HG03460 (cell line): ENCODE data around the gene HOXD1.

ENCODE experiments used
- ATAC-seq: cut with Tn5 transposase; IDR thresholded peaks from one replicate; pipeline ENCODE4 v1.9.1; 2021; ENCODE audit not compliant: unreplicated experiment

HOXD1 gene

GRCh38 chr2:176187899-176188773 lies at the start of gene HOXD1:
Gene HOXD1 (plus strand): TSS chr2:176188668. CDS start chr2:176188802, 134 bp downstream.
- peak; percentile 76 for ATAC-seq

GRCh38 chr2:176138923-176139660 lies 49.4 kb upstream of the HOXD1 start:
- ATAC-seq = no peak

GRCh38 chr2:176139661-176140512 lies 48.6 kb upstream of the HOXD1 start:
- ATAC-seq = no peak

- peak; percentile 86 for ATAC-seq
Observed at GRCh38 chr2:176140513-176141317, 47.8 kb upstream of the HOXD1 start.

- no peak for ATAC-seq
Observed at GRCh38 chr2:176142281-176142680, 46.2 kb upstream of the HOXD1 start.

GRCh38 chr2:176145085-176145969 lies 43.1 kb upstream of the HOXD1 start:
- no peak for ATAC-seq

GRCh38 chr2:176146101-176146500 lies 42.4 kb upstream of the HOXD1 start:
- ATAC-seq = no peak

- ATAC-seq = no peak
Observed at GRCh38 chr2:176146645-176147044, 41.8 kb upstream of the HOXD1 start.

- ATAC-seq = no peak
Observed at GRCh38 chr2:176147210-176147799, 41.2 kb upstream of the HOXD1 start.

GRCh38 chr2:176147800-176148496 lies 40.5 kb upstream of the HOXD1 start:
- no peak for ATAC-seq

- no peak for ATAC-seq
Observed at GRCh38 chr2:176148751-176149421, 39.6 kb upstream of the HOXD1 start.

- ATAC-seq = no peak
Observed at GRCh38 chr2:176149481-176149938, 39.0 kb upstream of the HOXD1 start.

GRCh38 chr2:176149939-176150583 lies 38.4 kb upstream of the HOXD1 start:
- no peak for ATAC-seq

- no peak for ATAC-seq
Observed at GRCh38 chr2:176150584-176151441, 37.7 kb upstream of the HOXD1 start.

GRCh38 chr2:176151442-176152287 lies 36.8 kb upstream of the HOXD1 start, which contains the start of gene HOXD4:
Gene HOXD4 (plus strand): TSS chr2:176151550. CDS start chr2:176151634, 84 bp downstream.
- no peak for ATAC-seq
